ENCODE measurements around the gene ERP27. TPM values are rescaled to one million over a fixed set of nuclear protein-coding genes. Genes with fewer than 3 reads are reported as not detected.

ERP27 gene
- total RNA-seq, 1 donor, result not detected

- Histone ChIP-seq H2AFZ (ENCODE audit: low read length) (no peak overlapping the region), H3K27ac (ENCODE audit: low read depth, low read length) (no peak overlapping the region), H3K4me3 (ENCODE audit: insufficient read depth, low read length) (no peak overlapping the region), H3K36me3 (ENCODE audit: insufficient read depth, low read length) (no peaks in the 10 kb centered on the region), H4K20me1 (ENCODE audit: insufficient read depth, low read length) (no peaks in the 10 kb centered on the region), H3K9me3 (ENCODE audit: low read depth, low read length) (no peaks in the 10 kb centered on the region), H3K4me1 (ENCODE audit: insufficient read depth, low read length) (peaks cover 8% of the 10 kb centered on the region), H3K79me2 (ENCODE audit: insufficient read depth, low read length) (no peaks in the 10 kb centered on the region), H3K4me2 (ENCODE audit: insufficient read depth, low read length) (no peak overlapping the region), H3K27me3 (ENCODE audit: insufficient read depth, low read length) (no peaks in the 10 kb centered on the region)
- no peak for TF ChIP-seq CTCF (IDR thresholded peaks at IDR 0.05; ENCODE audit: extremely low read depth, low read depth, low read length)
- no peak for DNase-seq (ENCODE audit: insufficient read length, low spot score, missing footprints)
Observed at GRCh38 chr12:14964406-14964805, 26.1 kb upstream of the ERP27 start.

GRCh38 chr12:14963520-14963919 is 25.2 kb upstream of the ERP27 start:
- no peaks in the 10 kb centered on the region for H3K27me3 ChIP-seq (ENCODE audit: insufficient read depth, low read length)
- H3K27ac ChIP-seq (ENCODE audit: low read depth, low read length), result no peak overlapping the region
- TF ChIP-seq CTCF (IDR thresholded peaks at IDR 0.05; ENCODE audit: extremely low read depth, low read depth, low read length), result no peak
- H3K36me3 ChIP-seq (ENCODE audit: insufficient read depth, low read length), result no peaks in the 10 kb centered on the region
- DNase-seq (ENCODE audit: insufficient read length, low spot score, missing footprints), result no peak
- H3K4me3 ChIP-seq (ENCODE audit: insufficient read depth, low read length), result no peak overlapping the region
- H4K20me1 ChIP-seq (ENCODE audit: insufficient read depth, low read length), result no peaks in the 10 kb centered on the region
- no peaks in the 10 kb centered on the region for H3K79me2 ChIP-seq (ENCODE audit: insufficient read depth, low read length)
- H3K4me2 ChIP-seq (ENCODE audit: insufficient read depth, low read length), result no peak overlapping the region
- peaks cover 8% of the 10 kb centered on the region for H3K4me1 ChIP-seq (ENCODE audit: insufficient read depth, low read length)
- H2AFZ ChIP-seq (ENCODE audit: low read length), result no peak overlapping the region
- H3K9me3 ChIP-seq (ENCODE audit: low read depth, low read length), result no peaks in the 10 kb centered on the region

- no peak overlapping the region for H2AFZ ChIP-seq (ENCODE audit: low read length)
- no peaks in the 10 kb centered on the region for H3K27me3 ChIP-seq (ENCODE audit: insufficient read depth, low read length)
- TF ChIP-seq CTCF (IDR thresholded peaks at IDR 0.05; ENCODE audit: extremely low read depth, low read depth, low read length), result no peak
Observed at GRCh38 chr12:14962797-14963196, 24.5 kb upstream of the ERP27 start.

GRCh38 chr12:14962153-14962539 is 23.8 kb upstream of the ERP27 start:
- Histone ChIP-seq H3K4me1 (ENCODE audit: insufficient read depth, low read length) (peaks cover 11% of the 10 kb centered on the region), H3K4me2 (ENCODE audit: insufficient read depth, low read length) (no peak overlapping the region), H3K36me3 (ENCODE audit: insufficient read depth, low read length) (no peaks in the 10 kb centered on the region)

More at GRCh38 chr12:14962797-14963196, 24.5 kb upstream of the ERP27 start:
- no peak for DNase-seq (ENCODE audit: insufficient read length, low spot score, missing footprints)
- no peak overlapping the region for H3K4me2 ChIP-seq (ENCODE audit: insufficient read depth, low read length)
- H3K36me3 ChIP-seq (ENCODE audit: insufficient read depth, low read length), result no peaks in the 10 kb centered on the region
- H4K20me1 ChIP-seq (ENCODE audit: insufficient read depth, low read length), result no peaks in the 10 kb centered on the region
- H3K4me1 ChIP-seq (ENCODE audit: insufficient read depth, low read length), result peaks cover 11% of the 10 kb centered on the region
- H3K79me2 ChIP-seq (ENCODE audit: insufficient read depth, low read length), result no peaks in the 10 kb centered on the region
- H3K9me3 ChIP-seq (ENCODE audit: low read depth, low read length), result no peaks in the 10 kb centered on the region
- no peak overlapping the region for H3K27ac ChIP-seq (ENCODE audit: low read depth, low read length)
- no peak overlapping the region for H3K4me3 ChIP-seq (ENCODE audit: insufficient read depth, low read length)

More at GRCh38 chr12:14962153-14962539, 23.8 kb upstream of the ERP27 start:
- Histone ChIP-seq H3K79me2 (ENCODE audit: insufficient read depth, low read length) (no peaks in the 10 kb centered on the region), H3K27ac (ENCODE audit: low read depth, low read length) (no peak overlapping the region), H3K4me3 (ENCODE audit: insufficient read depth, low read length) (no peak overlapping the region), H3K27me3 (ENCODE audit: insufficient read depth, low read length) (no peaks in the 10 kb centered on the region), H2AFZ (ENCODE audit: low read length) (no peak overlapping the region), H3K9me3 (ENCODE audit: low read depth, low read length) (no peaks in the 10 kb centered on the region), H4K20me1 (ENCODE audit: insufficient read depth, low read length) (no peaks in the 10 kb centered on the region)
- no peak for TF ChIP-seq CTCF (IDR thresholded peaks at IDR 0.05; ENCODE audit: extremely low read depth, low read depth, low read length)
- no peak for DNase-seq (ENCODE audit: insufficient read length, low spot score, missing footprints)
